ENCODE results near the gene MAP3K12. TPM values are rescaled to one million over a fixed set of nuclear protein-coding genes. Genes with fewer than 3 reads are reported as not detected.

The MAP3K12 gene
- total and polyA plus RNA-seq, 2 of the 13 experiments (the other 11 are each of a cell fraction or from before 2014, with no cell fraction given): 0.20 to 1.1 TPM

DNA sequence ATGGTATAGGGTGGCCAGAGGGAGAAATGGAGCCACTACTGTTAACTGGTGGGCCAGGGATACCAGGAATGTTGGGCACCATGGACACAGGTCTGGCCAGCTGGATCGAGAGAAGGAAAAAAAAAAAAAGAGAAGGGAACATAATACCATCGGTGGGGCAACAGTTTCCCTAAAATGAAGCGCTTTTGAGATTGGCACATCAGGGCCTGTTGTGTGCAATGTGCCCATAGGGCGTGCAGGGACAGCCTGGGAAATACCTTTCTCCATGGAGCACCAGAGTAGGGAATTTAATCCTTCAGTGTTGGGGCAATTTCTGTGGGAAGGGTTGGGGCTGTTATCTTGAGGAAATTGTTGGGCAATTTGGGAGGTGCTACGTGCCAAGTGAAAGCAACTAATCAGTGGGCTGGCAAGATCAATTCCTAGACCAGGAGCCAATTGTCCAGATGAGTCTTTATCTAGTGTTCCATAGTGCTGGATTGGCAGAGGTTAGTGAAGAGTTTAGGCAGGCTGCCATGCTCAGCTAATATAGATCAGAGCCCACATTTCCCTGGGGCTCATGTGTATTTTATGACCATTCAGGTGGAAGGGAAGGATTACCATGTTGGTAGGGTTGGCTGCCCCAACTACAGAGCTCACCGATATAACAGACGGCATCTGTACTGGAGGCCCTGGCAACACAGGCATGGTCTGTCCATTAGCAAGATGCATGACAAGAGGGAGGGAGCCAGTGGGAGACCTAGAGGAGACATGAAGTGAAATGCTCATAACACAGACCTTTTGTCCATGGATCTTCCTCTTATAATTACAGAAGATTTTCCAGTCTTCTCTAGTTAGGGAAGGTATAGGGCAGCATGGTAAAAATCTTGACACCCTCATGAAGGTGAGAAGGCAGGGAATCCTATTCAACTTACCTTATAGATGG lies 33.5 kb upstream of the MAP3K12 start:
- Histone ChIP-seq H3K4me3 (replicated peaks in 1 of 3; ENCODE audit: insufficient read depth in 1 of 3, low read depth in 2 of 3, low read length in 3 of 3) (no peak overlapping the region), H3K27ac (ENCODE audit: extremely low read length, insufficient read depth, low read length) (no peak overlapping the region), H3K36me3 (replicated peaks in 1 of 2; ENCODE audit: control insufficient read depth in 1 of 2, insufficient read depth in 2 of 2, low read length in 2 of 2) (peaks cover 20 to 58% of the 10 kb centered on the region in 2 experiments; a peak in 4 of 5 replicates), H4K20me1 (ENCODE audit: insufficient read depth, low read length) (no peaks in the 10 kb centered on the region), H3K4me2 (ENCODE audit: low read depth, low read length) (no peak overlapping the region), H3K9ac (ENCODE audit: insufficient read depth, low read depth, low read length) (no peak overlapping the region), H2AFZ (ENCODE audit: low read length) (no peak overlapping the region), H3K4me1 (ENCODE audit: insufficient read depth, low read length) (peaks cover 8% of the 10 kb centered on the region), H3K27me3 (ENCODE audit: control insufficient read depth in 1 of 2, insufficient read depth in 2 of 2, low read length in 2 of 2) (no peaks in the 10 kb centered on the region), H3K9me3 (ENCODE audit: low read length) (no peaks in the 10 kb centered on the region), H3K79me2 (ENCODE audit: insufficient read depth, low read length) (no peaks in the 10 kb centered on the region)
- FAIRE-seq: no peak
- BruUV-seq (replicated peaks): no TSS peak
- WGBS (ENCODE audit: low lambda C conversion rate): 98% methylated on average over 7 of the region's 7 CpGs
- ChIA-PET CTCF (ENCODE audit: low intra/inter-chr PET ratio, low total read pairs) (no interaction called here), POLR2A (no interaction called here)
- in situ Hi-C loops (cut with HindIII; ENCODE audit: extremely low pct_ligation_motif_present, low pct_unique_long_range_greater_than_20kb): no loop called here
- TF ChIP-seq, protein P1, sequence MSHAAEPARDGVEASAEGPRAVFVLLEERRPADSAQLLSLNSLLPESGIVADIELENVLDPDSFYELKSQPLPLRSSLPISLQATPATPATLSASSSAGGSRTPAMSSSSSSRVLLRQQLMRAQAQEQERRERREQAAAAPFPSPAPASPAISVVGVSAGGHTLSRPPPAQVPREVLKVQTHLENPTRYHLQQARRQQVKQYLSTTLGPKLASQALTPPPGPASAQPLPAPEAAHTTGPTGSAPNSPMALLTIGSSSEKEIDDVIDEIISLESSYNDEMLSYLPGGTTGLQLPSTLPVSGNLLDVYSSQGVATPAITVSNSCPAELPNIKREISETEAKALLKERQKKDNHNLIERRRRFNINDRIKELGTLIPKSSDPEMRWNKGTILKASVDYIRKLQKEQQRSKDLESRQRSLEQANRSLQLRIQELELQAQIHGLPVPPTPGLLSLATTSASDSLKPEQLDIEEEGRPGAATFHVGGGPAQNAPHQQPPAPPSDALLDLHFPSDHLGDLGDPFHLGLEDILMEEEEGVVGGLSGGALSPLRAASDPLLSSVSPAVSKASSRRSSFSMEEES (CRISPR knock-in tag; IDR thresholded peaks at IDR 0.05): no peak
- no peak for TF ChIP-seq ZNF780A (CRISPR knock-in tag; IDR thresholded peaks at IDR 0.05)
- TF ChIP-seq ZNF501 (CRISPR knock-in tag; IDR thresholded peaks at IDR 0.05): no peak
- intact Hi-C loops (cut with micrococcal nuclease; ENCODE audit: unreplicated experiment): no loop called here
- DNase-seq (ENCODE audit: low spot score): no peak
- no peak for ATAC-seq

DNA sequence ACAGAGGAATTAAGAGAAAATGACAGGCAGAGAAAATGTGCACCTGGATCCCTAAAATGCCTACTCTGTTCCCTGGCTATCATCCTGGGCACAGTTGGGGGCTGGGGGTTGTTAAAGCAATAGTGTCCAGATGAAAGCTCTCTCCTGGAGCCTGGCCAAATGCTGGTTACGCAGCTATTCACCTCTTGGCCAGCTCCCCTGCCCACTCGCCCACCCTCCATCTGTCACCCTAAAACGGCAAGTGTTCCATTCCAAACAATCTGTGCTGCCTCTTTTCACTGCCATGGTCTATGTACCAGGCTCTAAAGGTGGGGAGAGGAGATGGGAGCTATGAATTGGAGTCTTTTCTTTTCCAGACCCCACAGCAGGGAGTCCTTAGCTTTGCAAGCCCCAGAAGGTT lies 32.8 kb upstream of the MAP3K12 start:
- POLR2A ChIA-PET: no interaction called here
- peaks cover under 1% of the 10 kb centered on the region; the same call in 1 of the 2 replicates for H3K4me1 ChIP-seq (ENCODE audit: insufficient read depth, low read length)
- no peaks in the 10 kb centered on the region for H3K79me2 ChIP-seq (ENCODE audit: insufficient read depth, low read length)
- no peak overlapping the region for H3K4me3 ChIP-seq (replicated peaks in 1 of 3; ENCODE audit: insufficient read depth in 1 of 3, low read depth in 2 of 3, low read length in 3 of 3)
- intact Hi-C loops (cut with micrococcal nuclease; ENCODE audit: unreplicated experiment) (no loop called here), in situ Hi-C loops (cut with HindIII; ENCODE audit: extremely low pct_ligation_motif_present, low pct_unique_long_range_greater_than_20kb) (no loop called here)
- H3K27ac ChIP-seq (ENCODE audit: extremely low read length, insufficient read depth, low read length): no peak overlapping the region
- H2AFZ ChIP-seq (ENCODE audit: low read length): no peak overlapping the region
- CTCF ChIA-PET (ENCODE audit: low intra/inter-chr PET ratio, low total read pairs): no interaction called here
- FAIRE-seq (no peak), DNase-seq (ENCODE audit: low spot score) (no peak), ATAC-seq (no peak)
- 94% methylated on average over 3 of the region's 3 CpGs for WGBS (ENCODE audit: low lambda C conversion rate)
- H3K4me2 ChIP-seq (ENCODE audit: low read depth, low read length): no peak overlapping the region
- no peaks in the 10 kb centered on the region for H3K9me3 ChIP-seq (ENCODE audit: low read length)
- H4K20me1 ChIP-seq (ENCODE audit: insufficient read depth, low read length): no peaks in the 10 kb centered on the region
- H3K27me3 ChIP-seq (ENCODE audit: control insufficient read depth in 1 of 2, insufficient read depth in 2 of 2, low read length in 2 of 2): no peaks in the 10 kb centered on the region
- no peak overlapping the region for H3K9ac ChIP-seq (ENCODE audit: insufficient read depth, low read depth, low read length)
- no TSS peak for BruUV-seq (replicated peaks)
- H3K36me3 ChIP-seq (replicated peaks in 1 of 2; ENCODE audit: control insufficient read depth in 1 of 2, insufficient read depth in 2 of 2, low read length in 2 of 2): peaks cover 19 to 58% of the 10 kb centered on the region in 2 experiments; a peak in 4 of 5 replicates
- TF ChIP-seq RBAK (CRISPR knock-in tag; IDR thresholded peaks at IDR 0.05) (no peak), IKZF4 (CRISPR knock-in tag; IDR thresholded peaks at IDR 0.05; ENCODE audit: borderline replicate concordance, low read depth, not compliant biosample characterization) (no peak), ZNF3 (CRISPR knock-in tag; IDR thresholded peaks at IDR 0.05) (no peak), HNRNPL (IDR thresholded peaks at IDR 0.05; ENCODE audit: low read depth, low read length) (no peak), SRSF4 (IDR thresholded peaks at IDR 0.05; ENCODE audit: low read depth, low read length, poor library complexity, severe bottlenecking) (no peak), ZNF205 (CRISPR knock-in tag; IDR thresholded peaks at IDR 0.05) (no peak)
- TF ChIP-seq, protein P2, sequence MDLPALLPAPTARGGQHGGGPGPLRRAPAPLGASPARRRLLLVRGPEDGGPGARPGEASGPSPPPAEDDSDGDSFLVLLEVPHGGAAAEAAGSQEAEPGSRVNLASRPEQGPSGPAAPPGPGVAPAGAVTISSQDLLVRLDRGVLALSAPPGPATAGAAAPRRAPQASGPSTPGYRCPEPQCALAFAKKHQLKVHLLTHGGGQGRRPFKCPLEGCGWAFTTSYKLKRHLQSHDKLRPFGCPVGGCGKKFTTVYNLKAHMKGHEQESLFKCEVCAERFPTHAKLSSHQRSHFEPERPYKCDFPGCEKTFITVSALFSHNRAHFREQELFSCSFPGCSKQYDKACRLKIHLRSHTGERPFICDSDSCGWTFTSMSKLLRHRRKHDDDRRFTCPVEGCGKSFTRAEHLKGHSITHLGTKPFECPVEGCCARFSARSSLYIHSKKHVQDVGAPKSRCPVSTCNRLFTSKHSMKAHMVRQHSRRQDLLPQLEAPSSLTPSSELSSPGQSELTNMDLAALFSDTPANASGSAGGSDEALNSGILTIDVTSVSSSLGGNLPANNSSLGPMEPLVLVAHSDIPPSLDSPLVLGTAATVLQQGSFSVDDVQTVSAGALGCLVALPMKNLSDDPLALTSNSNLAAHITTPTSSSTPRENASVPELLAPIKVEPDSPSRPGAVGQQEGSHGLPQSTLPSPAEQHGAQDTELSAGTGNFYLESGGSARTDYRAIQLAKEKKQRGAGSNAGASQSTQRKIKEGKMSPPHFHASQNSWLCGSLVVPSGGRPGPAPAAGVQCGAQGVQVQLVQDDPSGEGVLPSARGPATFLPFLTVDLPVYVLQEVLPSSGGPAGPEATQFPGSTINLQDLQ (CRISPR knock-in tag; IDR thresholded peaks at IDR 0.05): no peak

Measured in HepG2 (cell line).